Stimulated activated CD4-positive, alpha-beta T cell treated with anti-CD3 and anti-CD28 coated beads, Interleukin-1b, Interleukin-23, amount 100 ng/mL, for 48 hours (primary cell): ENCODE measurements around the gene ADGRG4.

ENCODE experiments used
- DNase-seq: peaks from one replicate; pipeline ENCODE4 v3.0.0-alpha.2; 2020

Gene ADGRG4

DNA sequence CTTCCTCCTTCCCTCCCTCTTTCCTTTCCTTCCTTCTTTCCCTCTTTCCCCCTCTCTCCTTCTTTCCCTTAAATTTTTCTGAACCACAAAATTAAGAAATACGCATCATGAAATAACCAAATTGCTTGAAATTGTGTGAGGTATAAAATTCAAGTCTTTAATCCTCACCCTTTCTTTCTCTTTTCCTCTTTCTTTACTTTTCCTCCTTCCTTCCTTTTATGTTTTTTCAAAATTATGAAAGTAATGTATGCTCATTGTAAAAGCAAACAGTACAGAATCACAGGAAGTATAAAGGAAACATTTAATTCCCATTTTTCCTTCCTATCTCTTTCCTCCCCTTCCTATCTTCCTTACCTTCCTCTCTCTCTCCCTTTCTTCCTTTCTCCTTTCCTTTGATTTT lies 5.4 kb downstream of the ADGRG4 start:
- DNase-seq, result no peak

DNA sequence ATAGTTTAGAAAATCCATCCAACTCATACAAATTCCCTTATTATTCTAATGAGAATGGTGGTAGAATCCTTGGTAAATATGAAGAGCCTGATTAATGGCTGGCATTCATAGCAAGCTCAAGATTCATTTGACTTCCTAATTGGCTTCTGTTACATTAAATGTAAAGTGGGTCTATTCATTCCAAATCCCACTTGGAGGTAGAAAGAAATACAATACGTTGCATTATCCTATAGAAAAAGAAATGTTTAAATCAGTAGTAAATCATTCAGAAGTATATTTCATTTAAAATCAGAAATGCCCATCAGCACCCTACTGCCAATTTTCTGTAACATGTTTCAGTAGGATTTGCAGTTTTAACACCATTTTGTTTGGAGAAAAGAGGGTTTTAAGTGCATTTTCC lies 6.7 kb downstream of the ADGRG4 start:
- DNase-seq, result no peak

GRCh38 chrX:136310411-136310810 lies 9.6 kb downstream of the ADGRG4 start:
- no peak for DNase-seq

GRCh38 chrX:136318156-136318555 lies 17.4 kb downstream of the ADGRG4 start:
- no peak for DNase-seq

GRCh38 chrX:136318895-136319597 lies 18.3 kb downstream of the ADGRG4 start:
- no peak for DNase-seq

GRCh38 chrX:136319600-136319999 lies 18.8 kb downstream of the ADGRG4 start:
- no peak for DNase-seq

DNA sequence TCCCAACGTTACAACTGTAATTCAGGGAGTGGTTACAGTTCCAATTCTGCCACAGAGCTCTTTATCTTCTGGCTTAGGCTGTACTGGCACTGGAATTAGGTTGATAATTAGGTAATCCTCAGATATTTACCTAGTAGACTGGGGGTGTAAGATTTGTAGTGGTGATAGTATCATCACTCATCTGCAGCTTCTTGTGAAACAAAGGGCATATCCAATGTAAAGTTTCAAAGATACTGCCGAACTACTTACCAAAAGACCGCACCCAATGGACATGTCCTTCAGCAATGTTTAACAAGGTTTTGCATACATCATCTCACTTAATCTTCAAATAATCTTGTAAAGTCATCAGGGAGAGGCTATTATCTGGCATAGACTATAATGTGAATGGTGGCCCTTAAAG lies 20.8 kb downstream of the ADGRG4 start:
- DNase-seq, result no peak

- DNase-seq, result no peak
Measured at GRCh38 chrX:136322064-136322463, 21.3 kb downstream of the ADGRG4 start.

DNA sequence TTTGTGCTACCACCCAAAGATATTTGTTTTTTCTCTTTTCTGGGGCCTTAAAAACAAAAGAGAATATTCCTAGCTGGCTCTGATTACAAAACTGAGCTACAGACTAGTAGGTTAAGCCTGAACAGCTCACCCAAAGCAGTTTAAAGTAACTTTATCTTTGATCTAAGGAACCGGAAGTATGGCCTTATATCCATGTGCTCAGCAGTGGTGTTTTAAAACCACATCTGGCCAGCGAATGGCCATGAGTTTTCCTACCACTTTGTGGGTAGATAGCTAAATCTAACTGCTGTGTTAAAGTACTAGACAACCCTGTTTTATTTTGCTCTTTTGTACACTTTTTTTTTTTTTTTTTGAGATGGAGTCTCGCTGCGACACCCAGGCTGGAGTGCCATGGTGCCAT lies 24.6 kb downstream of the ADGRG4 start:
- DNase-seq, result no peak

GRCh38 chrX:136328933-136329332 lies 28.2 kb downstream of the ADGRG4 start:
- DNase-seq, result no peak

DNA sequence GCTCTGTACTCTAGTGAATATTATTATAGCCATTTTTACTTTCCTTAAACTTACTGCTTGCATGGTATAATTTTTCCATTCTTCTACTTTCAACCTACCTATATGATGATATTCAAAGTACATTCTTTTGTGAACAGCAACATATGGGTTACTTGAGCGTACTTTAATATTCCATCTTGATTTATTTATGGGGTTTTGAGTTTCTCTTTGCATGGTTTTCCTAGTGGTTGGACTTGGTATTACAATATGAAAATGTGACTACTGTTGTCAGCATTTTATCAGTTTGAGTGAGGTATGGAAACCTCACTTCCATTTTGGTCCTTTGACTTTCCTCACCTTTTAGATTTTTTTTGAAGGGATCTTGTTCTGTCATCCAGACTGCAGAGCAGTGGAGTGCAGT lies 35.9 kb downstream of the ADGRG4 start:
- no peak for DNase-seq

- DNase-seq, result no peak
Measured at GRCh38 chrX:136339702-136340101, 38.9 kb downstream of the ADGRG4 start.

DNA sequence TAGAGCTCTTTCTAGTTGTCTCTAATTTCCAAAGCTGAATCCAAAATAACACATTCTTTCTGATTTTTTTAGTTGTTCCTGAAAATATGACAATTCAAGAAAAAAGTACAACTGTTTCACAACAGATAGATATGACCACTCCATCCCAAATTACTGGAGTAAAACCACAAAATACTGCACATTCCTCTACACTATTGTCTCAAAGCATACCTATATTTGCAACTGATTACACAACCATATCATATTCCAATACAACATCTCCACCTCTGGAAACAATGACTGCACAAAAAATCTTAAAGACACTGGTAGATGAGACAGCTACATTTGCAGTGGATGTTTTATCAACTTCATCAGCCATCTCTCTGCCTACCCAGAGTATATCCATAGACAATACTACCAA lies 43.6 kb downstream of the ADGRG4 start:
- no peak for DNase-seq

GRCh38 chrX:136346506-136346905 lies 45.7 kb downstream of the ADGRG4 start:
- no peak for DNase-seq

GRCh38 chrX:136347706-136348105 lies 46.9 kb downstream of the ADGRG4 start:
- no peak for DNase-seq

- no peak for DNase-seq
Measured at GRCh38 chrX:136353526-136354093, 52.8 kb downstream of the ADGRG4 start.

GRCh38 chrX:136354201-136354600 lies 53.4 kb downstream of the ADGRG4 start:
- no peak for DNase-seq

GRCh38 chrX:136369377-136369776 lies 68.6 kb downstream of the ADGRG4 start:
- no peak for DNase-seq

- DNase-seq, result no peak
Measured at GRCh38 chrX:136376713-136377112, 76.0 kb downstream of the ADGRG4 start.

DNA sequence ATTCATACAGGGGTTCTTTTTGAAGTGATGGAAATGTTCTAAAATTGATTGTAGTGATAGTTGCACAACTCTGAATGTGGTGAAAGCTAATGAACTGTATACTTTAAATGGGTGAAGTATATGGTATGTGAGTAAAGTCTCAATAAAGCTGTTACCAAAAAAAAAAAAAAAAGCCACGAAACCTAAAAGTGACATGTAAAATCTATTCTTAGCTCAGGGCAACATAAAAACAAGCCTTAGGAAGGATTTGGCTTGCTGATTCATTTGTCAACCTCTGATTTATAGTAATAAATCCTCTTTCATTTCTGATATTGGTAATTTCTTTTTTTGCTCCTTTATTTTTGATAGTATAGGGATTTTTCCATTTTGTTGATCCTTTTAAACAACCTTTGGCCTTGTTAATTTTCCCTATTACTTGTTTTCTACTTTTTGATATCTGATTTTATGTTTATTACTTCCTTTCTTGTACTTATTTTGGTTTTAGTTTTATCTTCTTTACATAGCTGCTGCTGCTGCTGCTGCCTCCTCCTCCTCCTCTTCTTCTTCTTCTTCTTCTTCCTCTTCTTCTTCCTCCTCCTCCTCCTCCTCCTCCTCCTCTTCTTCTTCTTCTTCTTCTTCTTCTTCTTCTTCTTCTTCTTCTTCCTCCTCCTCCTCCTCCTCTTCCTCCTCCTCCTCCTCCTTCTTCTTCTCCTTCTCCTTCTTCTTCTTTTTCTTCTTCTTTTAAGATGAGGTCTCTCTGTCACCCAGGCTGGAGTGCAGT lies 79.4 kb downstream of the ADGRG4 start:
- DNase-seq, result no peak

- no peak for DNase-seq
Measured at GRCh38 chrX:136386173-136386572, 85.4 kb downstream of the ADGRG4 start.

GRCh38 chrX:136386826-136387225 lies 86.1 kb downstream of the ADGRG4 start:
- DNase-seq, result no peak

DNA sequence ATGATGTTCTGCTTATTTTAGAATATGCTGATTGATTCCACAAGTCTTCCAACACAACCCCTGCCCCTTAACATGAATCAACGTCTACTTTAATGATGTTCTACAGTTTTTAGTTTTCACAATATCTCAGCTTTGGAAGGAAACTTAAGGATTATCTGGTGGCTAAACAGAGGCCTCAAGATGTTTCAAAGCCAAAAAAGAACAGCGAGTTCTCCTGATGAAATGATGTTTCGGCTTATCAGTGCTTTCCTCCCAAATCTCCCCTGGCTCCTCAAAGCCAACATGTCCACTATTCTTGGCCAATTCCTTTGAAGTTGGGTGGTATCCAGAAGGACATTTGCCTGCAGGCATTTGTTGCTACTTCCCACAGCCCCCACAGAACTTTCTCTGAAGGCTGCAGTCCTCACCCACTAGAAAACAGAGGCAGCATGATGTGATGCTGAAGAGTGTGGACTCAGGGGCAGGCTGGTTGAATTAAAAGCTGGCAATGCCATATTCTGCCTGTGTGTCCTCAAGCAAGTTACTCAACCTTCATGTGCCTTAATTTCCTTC lies 87.3 kb downstream of the ADGRG4 start:
- DNase-seq, result no peak

GRCh38 chrX:136390921-136391320 lies 90.2 kb downstream of the ADGRG4 start:
- DNase-seq, result no peak
